Activated CD8-positive, alpha-beta T cell treated with anti-CD3 and anti-CD28 coated beads for 36 hours (primary cell): ENCODE data around the gene WNT2. TPM values are rescaled to one million over a fixed set of nuclear protein-coding genes. Genes with fewer than 3 reads are reported as not detected.

Experiments used
- ATAC-seq: fragments of 200-7000 bp; cut with Tn5 transposase; one replicate; pipeline ENCODE4 v1.10.0; 2021; ENCODE audit warnings: mild to moderate bottlenecking, moderate library complexity
- CTCF ChIA-PET: fragments of 350-600 bp; sonication (Branson Sonifier 250); formaldehyde crosslinking; loops from one replicate; lab custom pipeline; 2021; ENCODE audit warnings: antibody characterized with exemption; lab: Charles Lee
- POLR2A ChIA-PET: fragments of 350-600 bp; sonication (Branson Sonifier 250); formaldehyde crosslinking; loops from one replicate; lab custom pipeline; 2021; ENCODE audit warnings: antibody characterized with exemption; lab: Charles Lee
- DNase-seq: peaks from one replicate; pipeline ENCODE4 v3.0.0-alpha.2; 2020
- H3K27ac Mint-ChIP-seq: one replicate; pipeline ENCODE4 v1.8.0; 2021; ENCODE audit warnings: mild to moderate bottlenecking, mixed read lengths
- H3K27me3 Mint-ChIP-seq: one replicate; pipeline ENCODE4 v1.8.0; 2021; ENCODE audit warnings: mixed read lengths
- H3K36me3 Mint-ChIP-seq: one replicate; pipeline ENCODE4 v1.8.0; 2021; ENCODE audit warnings: low read depth, mixed read lengths
- H3K4me1 Mint-ChIP-seq: one replicate; pipeline ENCODE4 v1.8.0; 2021; ENCODE audit warnings: low read depth, mixed read lengths
- H3K4me3 Mint-ChIP-seq: one replicate; pipeline ENCODE4 v1.8.0; 2021; ENCODE audit warnings: mild to moderate bottlenecking, moderate library complexity, mixed read lengths
- H3K9me3 Mint-ChIP-seq: one replicate; pipeline ENCODE4 v1.8.0; 2021; ENCODE audit warnings: mixed read lengths
- CTCF ChIP-seq: fragments of 200-600 bp; IDR thresholded peaks from one replicate; pipeline ENCODE4 v1.8.0; 2022; ENCODE audit warnings: antibody characterized with exemption, mild to moderate bottlenecking
- intact Hi-C: fragments of 100-400 bp; cut with micrococcal nuclease; formaldehyde crosslinking; loops from one replicate; pipeline ENCODE4 v1.10.0; 2022
- total RNA-seq, 2 experiments: library from RNA; stranded (reverse); gene quantifications; one replicate each; pipeline ENCODE4 v1.2.3, GENCODE V29; 2021

The WNT2 gene
- total RNA-seq, 2 experiments from 2014 or later: not detected

- no peak overlapping the region for H3K27ac Mint-ChIP-seq
- H3K36me3 Mint-ChIP-seq: no peaks in the 10 kb centered on the region
- no peak for DNase-seq
- H3K4me3 Mint-ChIP-seq: no peak overlapping the region
- ATAC-seq: no peak
- intact Hi-C loops: no loop called here
- peaks cover 11% of the 10 kb centered on the region for H3K27me3 Mint-ChIP-seq
- H3K9me3 Mint-ChIP-seq: no peaks in the 10 kb centered on the region
- CTCF ChIA-PET: interaction anchor here (1.0 kb wide), 1 partner anchor 10 kb away, joined by 3 read pairs; no protein-coding TSS in a partner anchor
- POLR2A ChIA-PET: no interaction called here
- H3K4me1 Mint-ChIP-seq: no peaks in the 10 kb centered on the region
- no peak for TF ChIP-seq CTCF
Measured at GRCh38 chr7:117274951-117275350, 47.9 kb downstream of the WNT2 start.

- no peak for DNase-seq
- H3K27ac Mint-ChIP-seq: no peak overlapping the region
- peaks cover 9% of the 10 kb centered on the region for H3K27me3 Mint-ChIP-seq
- no peaks in the 10 kb centered on the region for H3K9me3 Mint-ChIP-seq
- POLR2A ChIA-PET: no interaction called here
- no peak for TF ChIP-seq CTCF
- H3K4me3 Mint-ChIP-seq: no peak overlapping the region
- no peaks in the 10 kb centered on the region for H3K4me1 Mint-ChIP-seq
- H3K36me3 Mint-ChIP-seq: no peaks in the 10 kb centered on the region
- CTCF ChIA-PET: interaction anchor here (1.0 kb wide), 1 partner anchor 11 kb away, joined by 3 read pairs; no protein-coding TSS in a partner anchor
- intact Hi-C loops: no loop called here
- ATAC-seq: no peak
Measured at GRCh38 chr7:117273814-117274225, 49.0 kb downstream of the WNT2 start.

GRCh38 chr7:117273325-117273724 lies 49.5 kb downstream of the WNT2 start:
- DNase-seq (no peak), ATAC-seq (no peak)
- H3K27me3 Mint-ChIP-seq: peaks cover 9% of the 10 kb centered on the region
- POLR2A ChIA-PET: no interaction called here
- intact Hi-C loops: no loop called here
- H3K27ac Mint-ChIP-seq: no peak overlapping the region
- no peaks in the 10 kb centered on the region for H3K36me3 Mint-ChIP-seq
- no peaks in the 10 kb centered on the region for H3K4me1 Mint-ChIP-seq
- no peak overlapping the region for H3K4me3 Mint-ChIP-seq
- CTCF ChIA-PET: no interaction called here
- H3K9me3 Mint-ChIP-seq: no peaks in the 10 kb centered on the region
- TF ChIP-seq CTCF: no peak

GRCh38 chr7:117272017-117272759 lies 50.7 kb downstream of the WNT2 start:
- DNase-seq: no peak
- Mint-ChIP-seq H3K36me3 (no peaks in the 10 kb centered on the region), H3K4me1 (no peaks in the 10 kb centered on the region), H3K27me3 (peaks cover 8% of the 10 kb centered on the region), H3K27ac (no peak overlapping the region), H3K9me3 (no peaks in the 10 kb centered on the region), H3K4me3 (no peak overlapping the region)
- no peak for ATAC-seq
- TF ChIP-seq CTCF: no peak
- ChIA-PET POLR2A (no interaction called here), CTCF (no interaction called here)
- intact Hi-C loops: no loop called here

- H3K4me1 Mint-ChIP-seq: no peaks in the 10 kb centered on the region
- H3K27me3 Mint-ChIP-seq: peaks cover 9% of the 10 kb centered on the region
- ATAC-seq (no peak), DNase-seq (no peak)
- H3K36me3 Mint-ChIP-seq: no peaks in the 10 kb centered on the region
- ChIA-PET CTCF (no interaction called here), POLR2A (no interaction called here)
- intact Hi-C loops: no loop called here
- no peak overlapping the region for H3K4me3 Mint-ChIP-seq
- H3K9me3 Mint-ChIP-seq: no peaks in the 10 kb centered on the region
- H3K27ac Mint-ChIP-seq: no peak overlapping the region
- TF ChIP-seq CTCF: no peak
Measured at GRCh38 chr7:117271566-117271965, 51.3 kb downstream of the WNT2 start.
